ENCODE data around the gene GRAMD1B.
"Not testable (repeated sequence)": the region's sequence is repeated elsewhere in the genome, so short reads cannot be mapped to it uniquely, and the experiment has no call there.

GRAMD1B gene

DNA sequence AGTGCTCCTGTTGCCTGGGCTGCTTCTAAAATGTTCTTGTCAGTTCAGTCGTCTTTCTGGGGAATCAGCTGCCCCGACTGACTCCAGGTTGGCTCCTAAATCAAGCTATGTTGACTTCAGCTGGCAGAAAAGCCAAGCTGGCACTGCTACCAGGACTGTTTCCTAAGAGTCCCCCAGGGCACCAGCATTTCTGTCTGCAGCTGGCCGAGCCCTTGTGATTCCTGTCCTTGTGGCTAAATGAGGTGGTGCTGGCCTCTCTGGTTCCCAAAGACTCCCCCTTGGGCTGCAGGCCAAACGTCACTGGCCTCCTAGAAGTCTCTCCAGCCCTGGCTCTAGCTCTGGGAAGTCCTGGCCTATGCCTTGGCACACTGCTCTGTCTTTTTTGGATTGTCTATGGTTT lies 31.1 kb downstream of the GRAMD1B start:
- DNase-seq (ENCODE audit: low spot score in 2 of 2), result no peak
- in situ Hi-C loops (cut with MboI; ENCODE audit: low sequenced_read_pairs), result no loop called here

DNA sequence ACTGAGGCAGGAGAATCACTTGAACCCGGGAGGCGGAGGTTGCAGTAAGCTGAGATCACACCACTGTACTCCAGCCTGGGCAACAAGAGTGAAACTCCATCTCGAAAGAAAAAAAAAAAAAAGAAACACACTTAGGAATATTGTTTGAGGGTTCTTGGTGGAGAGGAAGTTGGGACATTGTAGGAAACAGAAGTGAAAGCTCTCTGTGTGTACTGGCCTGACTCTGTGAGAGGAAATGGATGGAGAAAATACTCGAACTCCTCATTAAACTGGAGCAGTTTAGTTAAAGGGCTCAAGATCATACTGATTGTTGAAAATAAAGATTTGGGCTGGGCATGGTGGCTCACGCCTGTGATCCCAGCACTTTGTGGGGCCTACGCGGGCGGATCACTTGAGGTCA lies 35.6 kb downstream of the GRAMD1B start:
- H3K4me1 ChIP-seq; H3K36me3 ChIP-seq (replicated peaks); in situ Hi-C loops (cut with MboI; ENCODE audit: low sequenced_read_pairs); H3K27me3 ChIP-seq (ENCODE audit: low read depth); H3K4me3 ChIP-seq; H3K9me3 ChIP-seq; DNase-seq (ENCODE audit: low spot score in 2 of 2): not testable (repeated sequence)

More for the DNA sequence above, 31.1 kb downstream of the GRAMD1B start:
- Histone ChIP-seq H3K27me3 (ENCODE audit: low read depth) (no peaks in the 10 kb centered on the region), H3K4me3 (no peak overlapping the region), H3K4me1 (no peaks in the 10 kb centered on the region), H3K36me3 (replicated peaks) (0 out of 2 replicates have a peak, but pooled peaks cover 5% of the 10 kb centered on the region), H3K9me3 (no peaks in the 10 kb centered on the region)

DNA sequence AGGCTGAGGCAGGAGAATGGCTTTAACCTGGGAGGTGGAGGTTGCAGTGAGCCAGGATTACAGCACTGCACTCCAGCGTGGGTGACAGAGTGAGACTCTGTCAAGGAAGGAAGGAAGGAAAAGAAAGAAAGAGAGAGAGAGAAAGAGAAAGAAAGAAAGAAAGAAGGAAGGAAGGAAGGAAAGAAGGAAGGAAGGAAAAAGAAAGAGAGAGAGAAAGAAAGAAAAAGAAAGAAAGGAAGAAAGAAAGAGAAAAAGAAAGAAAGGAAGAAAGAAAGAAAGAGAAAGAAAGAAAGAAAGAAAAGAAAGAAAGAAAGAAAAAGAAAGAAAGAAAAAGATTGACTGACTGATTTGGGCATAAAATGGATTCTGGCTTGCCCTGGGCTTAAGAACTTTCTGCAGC lies 36.1 kb downstream of the GRAMD1B start:
- H3K4me3 ChIP-seq; H3K36me3 ChIP-seq (replicated peaks); H3K4me1 ChIP-seq; H3K27me3 ChIP-seq (ENCODE audit: low read depth); DNase-seq (ENCODE audit: low spot score in 2 of 2); in situ Hi-C loops (cut with MboI; ENCODE audit: low sequenced_read_pairs); H3K9me3 ChIP-seq: not testable (repeated sequence)

DNA sequence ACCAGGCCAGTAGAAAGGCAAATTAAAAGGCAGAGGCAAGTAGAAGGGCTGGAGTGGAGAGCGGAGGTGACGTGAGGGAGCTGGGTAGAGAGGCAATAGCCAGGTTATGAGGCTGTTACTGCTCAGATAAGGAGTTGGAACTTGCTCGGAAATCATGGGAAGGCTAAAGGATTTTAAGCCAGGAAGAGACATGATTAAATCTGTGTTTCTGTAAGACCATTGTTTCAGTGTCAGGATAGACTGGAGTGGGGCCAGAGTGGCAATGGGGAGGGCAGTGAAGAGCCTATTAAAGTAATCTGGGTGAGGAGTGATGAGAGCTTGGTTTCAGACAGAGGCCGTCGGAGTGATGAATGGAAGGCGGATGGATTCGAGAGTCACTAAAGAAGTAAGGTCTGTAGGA lies 39.0 kb downstream of the GRAMD1B start:
- H3K4me1 ChIP-seq, result peaks cover 8% of the 10 kb centered on the region
- no peaks in the 10 kb centered on the region for H3K27me3 ChIP-seq (ENCODE audit: low read depth)
- no peaks in the 10 kb centered on the region for H3K9me3 ChIP-seq
- in situ Hi-C loops (cut with MboI; ENCODE audit: low sequenced_read_pairs), result no loop called here
- no peak for DNase-seq (ENCODE audit: low spot score in 2 of 2)
- no peaks in the 10 kb centered on the region for H3K36me3 ChIP-seq (replicated peaks)
- no peak overlapping the region for H3K4me3 ChIP-seq

GRCh38 chr11:123469586-123469985 lies 39.5 kb downstream of the GRAMD1B start:
- Histone ChIP-seq H3K36me3 (replicated peaks) (no peaks in the 10 kb centered on the region), H3K27me3 (ENCODE audit: low read depth) (no peaks in the 10 kb centered on the region), H3K9me3 (no peaks in the 10 kb centered on the region), H3K4me3 (no peak overlapping the region), H3K4me1 (peaks cover 8% of the 10 kb centered on the region)
- no peak for DNase-seq (ENCODE audit: low spot score in 2 of 2)
- in situ Hi-C loops (cut with MboI; ENCODE audit: low sequenced_read_pairs), result no loop called here

GRCh38 chr11:123470842-123471241 lies 40.8 kb downstream of the GRAMD1B start:
- no peak for DNase-seq (ENCODE audit: low spot score in 2 of 2)
- no peaks in the 10 kb centered on the region for H3K36me3 ChIP-seq (replicated peaks)
- no peaks in the 10 kb centered on the region for H3K9me3 ChIP-seq
- H3K27me3 ChIP-seq (ENCODE audit: low read depth), result no peaks in the 10 kb centered on the region
- H3K4me1 ChIP-seq, result peaks cover 13% of the 10 kb centered on the region
- in situ Hi-C loops (cut with MboI; ENCODE audit: low sequenced_read_pairs), result no loop called here
- H3K4me3 ChIP-seq, result no peak overlapping the region

DNA sequence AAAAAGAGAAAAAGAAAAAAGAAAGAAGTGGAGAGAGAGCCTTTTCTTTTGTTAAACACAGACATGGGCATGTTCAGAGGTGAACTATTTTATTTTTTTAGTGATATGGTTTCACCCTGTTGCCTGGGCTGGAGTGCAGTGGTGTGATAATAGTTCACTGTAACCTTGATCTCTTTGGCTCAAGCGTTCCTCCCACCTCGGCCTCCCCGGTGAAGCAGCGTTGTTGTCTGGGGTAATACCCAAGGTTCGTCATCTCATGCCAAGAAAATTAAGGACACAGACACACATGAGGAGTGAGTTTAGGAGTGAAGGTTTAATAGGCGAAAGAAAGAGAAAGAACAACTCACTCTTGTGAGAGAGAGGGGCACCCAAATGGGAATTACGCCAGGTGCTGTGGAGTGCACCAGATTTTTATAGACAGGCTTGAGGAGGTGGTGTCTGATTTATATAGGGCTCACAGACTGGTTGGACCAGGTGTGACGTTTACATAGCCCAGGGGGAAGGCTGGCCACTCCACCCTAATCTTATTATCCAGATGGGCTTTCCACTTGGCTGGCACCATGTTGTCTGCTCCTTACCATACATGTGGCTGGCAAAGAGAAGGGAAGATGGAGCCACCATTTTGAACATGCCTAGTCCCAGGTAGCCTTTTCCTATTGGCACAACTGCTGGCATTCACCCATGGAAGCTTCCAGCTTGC lies 42.3 kb downstream of the GRAMD1B start:
- no peak overlapping the region for H3K4me3 ChIP-seq
- peaks cover 7% of the 10 kb centered on the region for H3K4me1 ChIP-seq
- no peak for DNase-seq (ENCODE audit: low spot score in 2 of 2)
- in situ Hi-C loops (cut with MboI; ENCODE audit: low sequenced_read_pairs), result no loop called here
- no peaks in the 10 kb centered on the region for H3K27me3 ChIP-seq (ENCODE audit: low read depth)
- no peaks in the 10 kb centered on the region for H3K36me3 ChIP-seq (replicated peaks)
- no peaks in the 10 kb centered on the region for H3K9me3 ChIP-seq

- Histone ChIP-seq H3K4me3 (no peak overlapping the region), H3K9me3 (no peaks in the 10 kb centered on the region), H3K4me1 (peaks cover 7% of the 10 kb centered on the region), H3K36me3 (replicated peaks) (no peaks in the 10 kb centered on the region; the same call in 1 of the 2 replicates), H3K27me3 (ENCODE audit: low read depth) (no peaks in the 10 kb centered on the region)
- DNase-seq (ENCODE audit: low spot score in 2 of 2), result no peak
- in situ Hi-C loops (cut with MboI; ENCODE audit: low sequenced_read_pairs), result no loop called here
These were observed 44.0 kb downstream of the GRAMD1B start for GRCh38 chr11:123473941-123474677.

DNA sequence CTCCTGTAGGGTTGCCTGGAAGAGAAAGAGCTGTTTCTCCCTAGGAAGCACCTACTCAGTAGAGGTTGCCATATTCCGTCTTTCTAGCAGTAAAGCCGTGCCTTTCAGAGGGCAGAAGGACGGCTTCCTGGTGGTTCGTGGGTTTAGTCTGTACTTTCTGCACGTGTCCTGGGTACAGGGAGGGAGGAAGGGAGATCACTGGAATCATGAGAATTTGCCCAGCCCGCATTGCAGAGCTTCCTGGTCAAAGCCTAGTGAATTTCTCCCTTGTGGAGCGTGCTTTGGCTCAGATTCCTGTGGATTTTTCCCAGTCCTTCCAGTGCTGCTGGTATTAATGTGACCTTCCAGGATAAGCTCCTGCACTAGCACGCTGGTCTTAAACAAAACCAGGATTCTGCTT lies 44.9 kb downstream of the GRAMD1B start:
- Histone ChIP-seq H3K4me3 (no peak overlapping the region), H3K9me3 (no peaks in the 10 kb centered on the region), H3K27me3 (ENCODE audit: low read depth) (no peaks in the 10 kb centered on the region), H3K4me1 (peaks cover 7% of the 10 kb centered on the region), H3K36me3 (replicated peaks) (no peaks in the 10 kb centered on the region; the same call in 1 of the 2 replicates)
- no peak for DNase-seq (ENCODE audit: low spot score in 2 of 2)
- in situ Hi-C loops (cut with MboI; ENCODE audit: low sequenced_read_pairs), result loop anchor here (5.0 to 25.0 kb wide), 3 partner anchors 68 to 363 kb away; no protein-coding TSS in a partner anchor

GRCh38 chr11:123475469-123475868 lies 45.4 kb downstream of the GRAMD1B start:
- Histone ChIP-seq H3K4me1 (peaks cover 7% of the 10 kb centered on the region), H3K36me3 (replicated peaks) (no peaks in the 10 kb centered on the region; the same call in 1 of the 2 replicates), H3K9me3 (no peaks in the 10 kb centered on the region), H3K27me3 (ENCODE audit: low read depth) (no peaks in the 10 kb centered on the region), H3K4me3 (no peak overlapping the region)
- peak; percentile 29 to 39 for DNase-seq (ENCODE audit: low spot score in 2 of 2)
- in situ Hi-C loops (cut with MboI; ENCODE audit: low sequenced_read_pairs), result loop anchor here (5.0 to 25.0 kb wide), 3 partner anchors 68 to 363 kb away; no protein-coding TSS in a partner anchor

DNA sequence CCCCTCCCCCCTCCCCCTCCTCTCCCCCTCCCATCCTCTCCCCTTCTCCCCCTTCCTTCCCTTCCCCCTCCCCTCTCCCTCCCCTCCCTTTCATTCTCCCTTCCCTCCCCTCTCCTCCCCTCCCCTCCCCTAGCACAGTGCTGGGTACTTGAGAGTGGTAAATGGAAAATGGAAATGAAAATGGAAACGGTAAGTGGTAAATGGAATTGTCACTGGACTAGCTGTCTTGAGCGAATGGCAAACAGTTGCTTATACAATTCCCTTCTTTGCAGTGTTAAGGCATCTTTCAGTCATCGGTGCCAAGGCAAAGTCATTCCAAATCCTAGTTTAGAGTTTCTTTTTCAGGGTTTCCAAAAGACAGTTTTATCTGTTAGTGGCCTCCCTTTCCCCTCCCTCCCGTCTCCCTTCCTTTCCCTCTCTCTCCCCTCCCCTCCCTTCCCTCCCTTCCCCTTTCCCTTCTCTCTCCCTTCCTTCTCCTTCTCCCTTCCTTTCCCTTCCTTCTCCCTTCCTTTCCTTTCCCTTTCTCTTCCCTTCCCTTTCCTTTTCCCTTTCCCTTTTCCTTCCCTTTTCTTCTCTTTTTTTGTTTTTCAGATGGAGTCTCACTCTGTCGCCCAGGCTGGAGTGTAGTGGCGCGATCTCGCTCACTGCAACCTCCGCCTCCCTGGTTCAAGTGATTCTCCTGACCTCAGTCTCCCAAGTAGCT lies 47.3 kb downstream of the GRAMD1B start:
- Histone ChIP-seq H3K27me3 (ENCODE audit: low read depth) (no peaks in the 10 kb centered on the region), H3K9me3 (no peaks in the 10 kb centered on the region), H3K4me3 (no peak overlapping the region), H3K36me3 (replicated peaks) (no peaks in the 10 kb centered on the region; the same call in none of the 2 replicates), H3K4me1 (peaks cover 7% of the 10 kb centered on the region)
- no peak for DNase-seq (ENCODE audit: low spot score in 2 of 2)
- in situ Hi-C loops (cut with MboI; ENCODE audit: low sequenced_read_pairs), result loop anchor here (5.0 to 25.0 kb wide), 3 partner anchors 70 to 365 kb away; no protein-coding TSS in a partner anchor

DNA sequence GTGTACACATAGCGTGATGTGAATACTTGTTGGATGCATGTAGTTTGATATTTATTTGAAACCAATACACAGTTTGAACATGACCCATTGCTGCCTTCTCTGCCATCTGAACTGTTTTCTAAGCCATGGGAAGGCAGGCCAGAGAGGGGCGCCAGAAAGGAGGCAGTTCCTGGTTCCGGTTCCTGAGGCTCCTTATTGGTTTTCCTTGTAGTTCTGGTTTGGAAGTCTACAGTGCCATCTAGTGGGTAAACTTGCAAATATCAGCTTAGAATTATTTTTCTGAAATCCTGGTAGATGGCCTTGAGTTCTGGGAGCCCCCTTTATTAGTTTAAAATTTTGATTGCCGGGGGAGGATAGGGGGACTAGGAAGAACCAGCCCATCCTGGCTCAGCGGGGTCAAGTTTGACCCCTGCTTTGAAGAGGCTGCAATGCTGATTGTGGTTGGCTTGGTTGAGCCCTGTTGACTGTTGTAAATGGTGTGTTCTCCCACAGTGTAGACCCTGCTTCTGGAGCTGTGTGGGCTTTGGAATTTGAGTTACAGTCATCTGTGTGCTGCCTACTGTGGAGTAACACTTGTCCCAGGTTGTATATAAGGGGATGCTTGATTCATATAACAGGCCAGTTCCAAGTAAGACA lies 48.4 kb downstream of the GRAMD1B start:
- in situ Hi-C loops (cut with MboI; ENCODE audit: low sequenced_read_pairs), result loop anchor here (5.0 to 25.0 kb wide), 3 partner anchors 71 to 366 kb away; no protein-coding TSS in a partner anchor
- peak; percentile 75 to 87 for DNase-seq (ENCODE audit: low spot score in 2 of 2)

More for the DNA sequence above, 48.4 kb downstream of the GRAMD1B start:
- Histone ChIP-seq H3K9me3 (no peaks in the 10 kb centered on the region), H3K4me1 (peaks cover 7% of the 10 kb centered on the region), H3K4me3 (no peak overlapping the region), H3K36me3 (replicated peaks) (peaks cover under 1% of the 10 kb centered on the region), H3K27me3 (ENCODE audit: low read depth) (no peaks in the 10 kb centered on the region)
